ENCODE results near the gene ADCY3. TPM values are rescaled to one million over a fixed set of nuclear protein-coding genes. Genes with fewer than 3 reads are reported as not detected.
"Not testable (repeated sequence)": the region's sequence is repeated elsewhere in the genome, so short reads cannot be mapped to it uniquely, and the experiment has no call there.

ADCY3 gene
- total RNA-seq, 2 experiments from 2014 or later = 59.5 to 92.8 TPM

GRCh38 chr2:24843330-24843860 is 76.6 kb downstream of the ADCY3 start:
- ATAC-seq (no peak), DNase-seq (no peak)
- no peaks in the 10 kb centered on the region for H3K4me1 Mint-ChIP-seq
- no peaks in the 10 kb centered on the region for H3K36me3 Mint-ChIP-seq (ENCODE audit: low read depth)
- H3K4me3 Mint-ChIP-seq = no peak overlapping the region
- intact Hi-C loops (cut with DNase I, micrococcal nuclease) = no loop called here
- POLR2A ChIA-PET = no interaction called here
- no peak overlapping the region for H3K27ac Mint-ChIP-seq
- no peaks in the 10 kb centered on the region for H3K9me3 Mint-ChIP-seq (ENCODE audit: low read depth)
- CTCF ChIA-PET = no interaction called here
- H3K27me3 Mint-ChIP-seq = no peaks in the 10 kb centered on the region

DNA sequence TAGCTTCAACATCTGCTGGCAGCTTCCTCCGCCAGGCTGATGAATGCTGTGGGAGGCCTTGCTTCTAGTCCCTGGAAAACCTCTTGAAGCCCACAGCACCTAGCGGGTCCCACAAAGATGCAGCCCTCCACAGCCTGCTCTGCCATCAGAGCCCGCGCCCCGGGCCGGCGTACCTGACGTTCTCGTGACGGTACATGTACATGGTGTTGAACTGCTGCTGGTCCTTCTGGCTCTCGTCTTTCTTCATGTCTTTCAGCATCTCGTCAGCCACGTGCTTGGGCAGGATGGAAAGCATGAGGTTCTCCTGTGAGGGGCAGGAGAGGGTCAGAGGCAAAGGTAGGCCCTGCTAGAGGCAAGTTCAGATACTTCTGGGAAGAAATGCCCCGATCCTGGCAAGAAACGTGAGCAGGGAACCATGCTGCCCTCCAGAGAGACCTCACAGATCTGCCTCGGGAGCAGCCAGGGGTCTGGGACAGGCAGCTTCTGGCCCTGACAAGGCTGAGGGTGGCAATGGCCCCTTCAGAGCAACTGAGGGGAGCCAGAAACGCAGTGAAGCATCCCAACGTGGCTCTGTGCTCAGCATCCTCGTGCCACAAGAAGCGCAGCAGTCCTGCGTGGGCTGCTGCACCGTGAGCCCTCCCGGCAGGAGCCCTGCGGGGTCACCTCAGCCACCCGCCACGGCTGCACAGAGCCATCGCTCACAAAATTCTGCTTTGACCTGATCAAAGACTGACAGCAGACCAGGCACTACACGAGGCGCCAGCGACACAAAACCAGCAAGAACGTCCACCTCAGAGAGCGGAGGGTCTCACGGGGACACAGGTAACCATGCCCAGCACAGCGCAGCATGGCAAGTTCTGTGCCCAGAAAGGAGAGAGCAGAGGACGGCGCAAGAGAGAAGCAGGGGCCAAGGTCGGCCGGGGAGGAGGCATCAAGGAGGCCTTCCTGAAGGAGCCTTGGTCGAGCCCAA is 77.7 kb downstream of the ADCY3 start:
- no peak overlapping the region for H3K4me3 Mint-ChIP-seq
- no peaks in the 10 kb centered on the region for H3K9me3 Mint-ChIP-seq (ENCODE audit: low read depth)
- no peaks in the 10 kb centered on the region for H3K4me1 Mint-ChIP-seq
- no peak overlapping the region for H3K27ac Mint-ChIP-seq
- DNase-seq = no peak
- intact Hi-C loops (cut with DNase I, micrococcal nuclease) = no loop called here
- no peaks in the 10 kb centered on the region for H3K27me3 Mint-ChIP-seq
- ATAC-seq = no peak
- ChIA-PET POLR2A (no interaction called here), CTCF (no interaction called here)
- no peaks in the 10 kb centered on the region for H3K36me3 Mint-ChIP-seq (ENCODE audit: low read depth)

DNA sequence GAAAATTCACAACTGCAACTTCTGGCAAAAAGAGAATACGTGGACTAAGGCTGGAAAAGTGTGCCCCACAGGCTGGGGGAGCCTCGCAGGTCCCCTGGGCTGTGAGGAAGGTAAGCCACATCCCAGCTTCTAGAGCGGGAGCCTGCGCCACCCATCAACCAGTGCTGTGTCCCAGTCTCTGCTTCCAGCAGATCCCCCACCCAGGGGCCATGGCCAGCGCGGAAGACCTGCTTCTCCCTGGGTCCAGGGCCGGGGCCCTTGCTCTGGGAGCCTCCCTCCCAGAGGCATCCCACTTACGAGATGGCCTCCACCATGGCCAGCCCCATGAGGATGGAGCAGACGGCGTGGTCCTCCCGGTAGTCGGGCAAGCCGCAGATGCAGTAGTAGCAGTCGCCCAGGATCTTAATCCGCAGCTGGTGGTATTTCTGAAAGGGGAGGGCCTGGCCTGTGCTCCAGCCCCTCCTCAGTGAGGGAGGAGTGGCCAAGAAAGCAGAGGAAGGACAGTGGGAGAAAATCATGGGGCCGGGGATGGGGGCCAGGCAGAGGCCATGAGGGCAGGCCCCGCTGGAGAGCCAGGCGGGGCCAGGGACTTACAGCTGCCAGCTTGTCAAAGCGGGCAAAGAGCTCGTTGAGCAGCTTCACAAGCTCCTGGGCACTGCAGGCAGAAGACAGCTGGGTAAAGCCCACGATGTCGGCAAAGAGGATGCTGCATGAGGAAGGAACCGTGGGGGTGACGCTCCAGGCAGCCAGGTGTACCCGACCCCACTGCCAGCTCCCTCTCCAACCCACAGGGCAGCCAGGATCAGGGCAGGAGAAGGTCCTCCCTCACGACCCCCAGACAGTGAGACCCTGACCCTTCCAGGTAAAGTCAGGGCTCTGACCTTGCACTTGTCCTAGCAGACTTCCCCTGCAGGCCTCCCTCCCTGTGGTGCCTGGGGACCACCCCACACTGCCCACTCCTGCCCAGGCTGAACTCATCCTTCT is 78.8 kb downstream of the ADCY3 start:
- peaks cover 4% of the 10 kb centered on the region for H3K36me3 Mint-ChIP-seq (ENCODE audit: low read depth)
- no peaks in the 10 kb centered on the region for H3K4me1 Mint-ChIP-seq
- no peak overlapping the region for H3K27ac Mint-ChIP-seq
- H3K9me3 Mint-ChIP-seq (ENCODE audit: low read depth) = no peaks in the 10 kb centered on the region
- no peak overlapping the region for H3K4me3 Mint-ChIP-seq
- ATAC-seq (no peak), DNase-seq (no peak)
- intact Hi-C loops (cut with DNase I, micrococcal nuclease) = no loop called here
- no peaks in the 10 kb centered on the region for H3K27me3 Mint-ChIP-seq
- ChIA-PET CTCF (no interaction called here), POLR2A (no interaction called here)

GRCh38 chr2:24840164-24840869 is 79.7 kb downstream of the ADCY3 start:
- Mint-ChIP-seq H3K36me3 (ENCODE audit: low read depth) (peaks cover 10% of the 10 kb centered on the region), H3K4me3 (no peak overlapping the region), H3K4me1 (no peaks in the 10 kb centered on the region), H3K27ac (no peak overlapping the region), H3K9me3 (ENCODE audit: low read depth) (no peaks in the 10 kb centered on the region), H3K27me3 (no peaks in the 10 kb centered on the region)
- intact Hi-C loops (cut with DNase I, micrococcal nuclease) = no loop called here
- ATAC-seq = no peak
- no peak for DNase-seq
- ChIA-PET POLR2A (no interaction called here), CTCF (no interaction called here)

DNA sequence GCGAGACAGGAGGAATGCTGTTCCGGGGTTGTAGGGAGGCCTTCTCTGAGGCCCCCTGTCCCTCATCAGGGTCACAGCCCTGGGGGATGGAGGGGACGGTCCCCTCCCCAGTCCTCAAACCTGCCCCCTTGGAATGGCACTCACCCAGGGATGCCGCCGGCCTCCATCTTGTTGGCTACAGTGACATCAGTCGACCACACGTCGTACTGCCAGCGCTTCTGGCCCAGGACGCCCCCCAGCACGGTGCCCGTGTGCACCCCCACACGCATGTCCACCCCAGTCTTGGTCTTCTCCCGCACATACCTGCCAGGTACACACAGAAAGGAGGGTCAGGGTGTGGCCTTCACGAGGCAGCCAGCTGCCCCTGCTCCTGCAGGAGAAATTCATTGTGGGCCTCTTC is 80.3 kb downstream of the ADCY3 start:
- no peak for DNase-seq
- Mint-ChIP-seq H3K4me1 (no peaks in the 10 kb centered on the region), H3K9me3 (ENCODE audit: low read depth) (no peaks in the 10 kb centered on the region), H3K27me3 (no peaks in the 10 kb centered on the region), H3K36me3 (ENCODE audit: low read depth) (peaks cover 13% of the 10 kb centered on the region), H3K4me3 (no peak overlapping the region), H3K27ac (no peak overlapping the region)
- no peak for ATAC-seq
- CTCF ChIA-PET = no interaction called here
- POLR2A ChIA-PET = no interaction called here
- intact Hi-C loops (cut with DNase I, micrococcal nuclease) = no loop called here

DNA sequence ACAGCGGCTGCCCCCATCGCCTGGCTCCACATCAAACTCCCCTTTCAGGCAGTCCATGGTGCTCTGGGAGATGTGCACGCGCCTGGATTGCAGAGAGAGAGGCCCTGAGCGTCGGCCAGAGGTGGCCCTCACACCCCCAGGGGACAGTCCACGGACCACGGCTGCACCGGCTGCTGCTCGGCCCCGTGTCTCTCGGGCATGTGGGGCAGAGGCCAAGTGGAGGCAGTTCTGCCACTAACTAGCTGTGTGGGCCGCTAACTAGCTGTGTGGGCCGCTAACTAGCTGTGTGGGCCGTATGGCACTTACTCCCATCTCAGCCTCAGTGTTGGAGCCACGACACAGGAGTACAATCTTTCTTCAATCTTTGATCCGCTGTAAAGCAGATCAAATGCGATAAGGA is 81.5 kb downstream of the ADCY3 start:
- DNase-seq (no peak), ATAC-seq (no peak)
- Mint-ChIP-seq H3K9me3 (ENCODE audit: low read depth) (no peaks in the 10 kb centered on the region), H3K4me1 (no peaks in the 10 kb centered on the region), H3K36me3 (ENCODE audit: low read depth) (peaks cover 16% of the 10 kb centered on the region), H3K27ac (no peak overlapping the region), H3K27me3 (no peaks in the 10 kb centered on the region), H3K4me3 (no peak overlapping the region)
- intact Hi-C loops (cut with DNase I, micrococcal nuclease) = no loop called here
- CTCF ChIA-PET = no interaction called here
- POLR2A ChIA-PET = no interaction called here

- H3K4me3 Mint-ChIP-seq = no peak overlapping the region
- intact Hi-C loops (cut with DNase I, micrococcal nuclease) = no loop called here
- no peak overlapping the region for H3K27ac Mint-ChIP-seq
- ATAC-seq (no peak), DNase-seq (no peak)
- H3K9me3 Mint-ChIP-seq (ENCODE audit: low read depth) = no peaks in the 10 kb centered on the region
- no peaks in the 10 kb centered on the region for H3K27me3 Mint-ChIP-seq
- CTCF ChIA-PET = interaction anchor here (1.5 kb wide), 1 partner anchor 10 kb away, joined by 7 read pairs; no protein-coding TSS in a partner anchor
- H3K36me3 Mint-ChIP-seq (ENCODE audit: low read depth) = peaks cover 16% of the 10 kb centered on the region
- H3K4me1 Mint-ChIP-seq = no peaks in the 10 kb centered on the region
- POLR2A ChIA-PET = no interaction called here
These were observed 82.0 kb downstream of the ADCY3 start for GRCh38 chr2:24837996-24838513.

GRCh38 chr2:24836706-24837105 is 83.3 kb downstream of the ADCY3 start:
- no peak for ATAC-seq
- DNase-seq = no peak
- Mint-ChIP-seq H3K4me1 (no peaks in the 10 kb centered on the region), H3K9me3 (ENCODE audit: low read depth) (no peaks in the 10 kb centered on the region), H3K36me3 (ENCODE audit: low read depth) (peaks cover 16% of the 10 kb centered on the region), H3K4me3 (no peak overlapping the region), H3K27ac (no peak overlapping the region), H3K27me3 (no peaks in the 10 kb centered on the region)
- intact Hi-C loops (cut with DNase I, micrococcal nuclease) = no loop called here
- CTCF ChIA-PET = interaction anchor here (0.7 to 1.5 kb wide), 2 partner anchors 9 to 23 kb away, joined by 3 to 7 read pairs; no protein-coding TSS in a partner anchor
- POLR2A ChIA-PET = no interaction called here

DNA sequence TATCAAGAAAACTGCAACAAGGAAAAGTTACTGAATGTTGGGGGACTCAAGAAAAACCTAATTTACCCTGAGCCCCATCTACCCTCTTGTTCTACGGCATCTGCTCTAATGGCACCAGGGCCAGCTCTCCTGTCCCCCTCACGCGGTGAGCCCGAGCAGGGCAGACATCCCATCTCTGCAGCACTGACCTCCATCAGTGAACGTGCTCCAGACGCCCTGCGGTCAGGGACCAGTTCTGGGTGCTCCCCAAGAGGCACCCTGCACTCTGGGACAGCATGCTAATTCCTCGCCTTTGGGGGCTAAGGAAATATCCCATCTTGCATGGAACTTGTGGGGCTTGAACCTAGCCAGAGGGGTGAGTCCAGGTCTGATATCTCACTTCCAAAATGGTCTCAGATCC is 83.8 kb downstream of the ADCY3 start:
- ATAC-seq = no peak
- H3K4me3 Mint-ChIP-seq = no peak overlapping the region
- ChIA-PET CTCF (interaction anchor here (0.5 to 1.5 kb wide), 2 partner anchors 8 to 291 kb away, joined by 3 to 7 read pairs; no protein-coding TSS in a partner anchor), POLR2A (no interaction called here)
- H3K4me1 Mint-ChIP-seq = no peaks in the 10 kb centered on the region
- intact Hi-C loops (cut with DNase I, micrococcal nuclease) = no loop called here
- H3K36me3 Mint-ChIP-seq (ENCODE audit: low read depth) = peaks cover 16% of the 10 kb centered on the region
- H3K9me3 Mint-ChIP-seq (ENCODE audit: low read depth) = no peaks in the 10 kb centered on the region
- H3K27ac Mint-ChIP-seq = no peak overlapping the region
- no peaks in the 10 kb centered on the region for H3K27me3 Mint-ChIP-seq
- no peak for DNase-seq

DNA sequence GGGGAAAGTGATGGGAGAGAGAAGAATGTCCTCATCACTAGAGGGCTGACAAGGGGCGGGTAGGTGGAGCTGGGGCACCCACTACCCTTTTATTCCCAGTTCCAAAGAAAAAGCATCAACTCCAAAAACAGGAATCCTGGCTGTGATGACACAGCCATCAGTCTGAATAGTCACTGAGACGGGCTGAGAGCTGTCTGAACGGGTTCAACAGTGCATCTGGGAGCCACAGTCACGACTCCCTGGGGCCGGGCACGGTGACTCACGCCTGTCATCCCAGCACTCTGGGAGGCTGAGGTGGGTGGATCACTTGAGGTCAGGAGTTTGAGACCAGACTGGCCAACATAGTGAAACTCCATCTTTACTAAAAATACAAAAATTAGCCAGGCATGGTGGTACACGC is 84.6 kb downstream of the ADCY3 start:
- POLR2A ChIA-PET; CTCF ChIA-PET; H3K27ac Mint-ChIP-seq; H3K4me3 Mint-ChIP-seq; DNase-seq; H3K9me3 Mint-ChIP-seq (ENCODE audit: low read depth); intact Hi-C loops (cut with DNase I, micrococcal nuclease); H3K27me3 Mint-ChIP-seq; ATAC-seq; H3K4me1 Mint-ChIP-seq: not testable (repeated sequence)
- H3K36me3 Mint-ChIP-seq (ENCODE audit: low read depth) = peaks cover 16% of the 10 kb centered on the region
